RKO (cell line): ENCODE data around the gene ASIC4.

Experiments used
- DNase-seq: peaks from one replicate; pipeline ENCODE4 v3.0.0-alpha.2; 2016; ENCODE audit warnings: low spot score

ASIC4 gene

GRCh38 chr2:219480004-219480403 is 34.3 kb upstream of the ASIC4 start:
- DNase-seq, result no peak

- DNase-seq, result no peak
Observed at GRCh38 chr2:219482674-219483405, 31.4 kb upstream of the ASIC4 start.

- no peak for DNase-seq
Observed at GRCh38 chr2:219483451-219484342, 30.6 kb upstream of the ASIC4 start.

- no peak for DNase-seq
Observed at GRCh38 chr2:219484343-219485200, 29.7 kb upstream of the ASIC4 start.

GRCh38 chr2:219485201-219485580 is 29.1 kb upstream of the ASIC4 start:
- DNase-seq, result no peak

GRCh38 chr2:219486380-219486959 is 27.8 kb upstream of the ASIC4 start:
- DNase-seq, result no peak

- DNase-seq, result no peak
Observed at GRCh38 chr2:219488149-219488843, 26.0 kb upstream of the ASIC4 start.

- DNase-seq, result no peak
Observed at GRCh38 chr2:219488844-219489194, 25.5 kb upstream of the ASIC4 start.

- DNase-seq, result no peak
Observed at GRCh38 chr2:219489315-219489714, 25.0 kb upstream of the ASIC4 start.

- DNase-seq, result no peak
Observed at GRCh38 chr2:219490186-219490585, 24.1 kb upstream of the ASIC4 start.

GRCh38 chr2:219490600-219491130 is 23.6 kb upstream of the ASIC4 start:
- no peak for DNase-seq

- DNase-seq, result no peak
Observed at GRCh38 chr2:219491278-219491963, 22.9 kb upstream of the ASIC4 start.

GRCh38 chr2:219492575-219492974 is 21.7 kb upstream of the ASIC4 start:
- DNase-seq, result no peak

- DNase-seq, result no peak
Observed at GRCh38 chr2:219493086-219493485, 21.2 kb upstream of the ASIC4 start.

- DNase-seq, result no peak
Observed at GRCh38 chr2:219494952-219495530, 19.2 kb upstream of the ASIC4 start.

- DNase-seq, result peak; percentile 73
Observed at GRCh38 chr2:219495531-219496122, 18.7 kb upstream of the ASIC4 start.

- DNase-seq, result no peak
Observed at GRCh38 chr2:219496247-219496824, 17.9 kb upstream of the ASIC4 start.

GRCh38 chr2:219496825-219497494 is 17.3 kb upstream of the ASIC4 start:
- no peak for DNase-seq
